ENCODE measurements around the gene C1QL1. TPM values are rescaled to one million over a fixed set of nuclear protein-coding genes. Genes with fewer than 3 reads are reported as not detected.

C1QL1 gene
- total RNA-seq, 4 donors from 2014 or later = not detected

DNA sequence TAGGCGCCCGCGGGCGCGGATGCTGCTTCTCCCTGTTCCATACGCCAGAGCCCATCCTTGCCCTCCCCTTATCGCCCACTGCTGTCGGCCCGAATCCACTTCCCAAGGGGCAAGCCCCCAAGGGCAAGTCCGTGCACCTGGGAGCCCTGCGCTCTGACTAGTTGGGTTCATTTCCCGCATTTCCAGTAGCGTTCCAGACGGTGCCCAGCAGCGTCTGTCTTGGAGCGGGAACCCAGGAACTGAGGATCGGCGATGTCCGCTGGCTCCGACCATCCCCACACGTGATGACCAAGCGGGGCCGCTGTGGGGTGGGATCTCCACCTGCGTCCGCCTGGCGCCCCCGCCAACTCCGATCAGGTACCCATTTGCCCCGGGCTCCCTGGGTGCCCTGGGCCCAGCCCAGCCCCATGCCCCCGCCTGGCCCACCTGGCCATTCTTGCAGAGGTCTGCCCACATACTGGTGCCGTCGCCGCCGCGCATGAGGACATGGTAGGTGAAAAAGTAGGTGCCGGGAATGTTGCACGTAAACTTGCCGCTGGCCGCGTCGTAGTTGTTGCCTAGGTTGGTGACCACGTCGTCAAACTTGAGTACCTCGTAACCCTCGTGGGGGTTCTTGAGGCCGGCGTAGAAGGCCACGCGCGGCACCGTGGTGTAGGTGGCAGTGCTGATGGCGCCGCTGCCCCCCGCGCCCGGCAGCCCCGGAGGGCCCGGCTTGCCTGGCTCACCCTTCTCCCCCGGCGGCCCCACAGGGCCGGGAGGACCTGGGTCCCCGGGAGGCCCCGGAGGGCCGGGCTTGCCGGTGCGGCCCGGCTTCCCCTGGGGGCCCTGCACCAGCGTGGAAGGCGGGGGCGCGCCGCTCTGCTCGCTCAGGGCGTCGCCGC lies 837 bp downstream of the C1QL1 start:
- Histone ChIP-seq H3K27ac (no peak overlapping the region), H3K36me3 (no peaks in the 10 kb centered on the region), H3K9me3 (no peaks in the 10 kb centered on the region), H3K27me3 (peaks cover 54 to 63% (median 56%) of the 10 kb centered on the region in 3 donors), H3K4me1 (peaks cover 0 to 12% of the 10 kb centered on the region in 2 donors), H3K4me3 (no peak overlapping the region)
- TF ChIP-seq POLR2A (IDR thresholded peaks at IDR 0.05) (no peak), CTCF (IDR thresholded peaks at IDR 0.05 in 4 of 5, conservative IDR thresholded peaks at IDR 0.05 in 1 of 5) (no peak)
- intact Hi-C loops (cut with DNase I; ENCODE audit: low total_unique reads) (no loop called here), in situ Hi-C loops (cut with MboI; ENCODE audit: low sequenced_read_pairs in 4 of 4) (no loop called here)
- no peak for DNase-seq
- ATAC-seq = no peak

DNA sequence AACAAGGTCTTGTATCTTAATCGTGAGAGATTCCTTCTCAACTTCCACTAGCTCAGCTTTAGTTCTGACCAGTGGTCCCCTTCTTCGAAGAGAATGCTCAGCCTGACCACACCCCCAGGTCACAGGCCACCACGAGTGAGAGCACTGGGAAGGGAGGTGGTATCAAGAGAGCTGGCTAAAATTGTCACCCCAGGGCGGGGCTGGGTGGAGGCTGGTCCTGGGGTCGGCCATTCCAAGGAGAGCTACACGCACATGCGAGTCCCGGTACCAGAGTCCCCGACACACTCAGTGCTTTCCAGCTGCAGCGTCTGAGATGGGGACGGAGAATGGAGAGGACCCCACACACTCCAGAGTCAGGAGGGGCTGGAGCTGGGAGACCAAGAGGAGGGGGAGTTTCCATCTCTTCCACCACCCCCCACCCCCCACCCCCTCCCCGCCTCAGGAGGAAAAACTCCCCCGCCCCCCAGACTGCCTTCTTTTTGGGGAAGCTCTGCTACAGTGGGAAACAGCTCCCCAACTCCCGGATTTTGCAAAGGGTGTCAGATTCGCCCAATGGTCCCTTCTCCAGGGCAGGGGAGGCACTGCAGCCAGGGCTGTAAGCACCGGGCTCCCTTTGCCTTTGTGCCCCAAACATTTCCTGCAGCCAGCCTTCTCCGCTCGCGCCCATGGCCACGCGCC lies 1.6 kb downstream of the C1QL1 start:
- no peaks in the 10 kb centered on the region for H3K9me3 ChIP-seq
- H3K36me3 ChIP-seq = no peaks in the 10 kb centered on the region
- ATAC-seq (no peak), DNase-seq (no peak)
- no peak for TF ChIP-seq CTCF (IDR thresholded peaks at IDR 0.05 in 4 of 5, conservative IDR thresholded peaks at IDR 0.05 in 1 of 5)
- TF ChIP-seq POLR2A (IDR thresholded peaks at IDR 0.05) = no peak
- intact Hi-C loops (cut with DNase I; ENCODE audit: low total_unique reads) (no loop called here), in situ Hi-C loops (cut with MboI; ENCODE audit: low sequenced_read_pairs in 4 of 4) (no loop called here)
- H3K4me3 ChIP-seq = no peak overlapping the region
- H3K27ac ChIP-seq = no peak overlapping the region
- peaks cover 0 to 12% of the 10 kb centered on the region in 2 donors for H3K4me1 ChIP-seq
- peaks cover 54 to 63% (median 56%) of the 10 kb centered on the region in 3 donors for H3K27me3 ChIP-seq

DNA sequence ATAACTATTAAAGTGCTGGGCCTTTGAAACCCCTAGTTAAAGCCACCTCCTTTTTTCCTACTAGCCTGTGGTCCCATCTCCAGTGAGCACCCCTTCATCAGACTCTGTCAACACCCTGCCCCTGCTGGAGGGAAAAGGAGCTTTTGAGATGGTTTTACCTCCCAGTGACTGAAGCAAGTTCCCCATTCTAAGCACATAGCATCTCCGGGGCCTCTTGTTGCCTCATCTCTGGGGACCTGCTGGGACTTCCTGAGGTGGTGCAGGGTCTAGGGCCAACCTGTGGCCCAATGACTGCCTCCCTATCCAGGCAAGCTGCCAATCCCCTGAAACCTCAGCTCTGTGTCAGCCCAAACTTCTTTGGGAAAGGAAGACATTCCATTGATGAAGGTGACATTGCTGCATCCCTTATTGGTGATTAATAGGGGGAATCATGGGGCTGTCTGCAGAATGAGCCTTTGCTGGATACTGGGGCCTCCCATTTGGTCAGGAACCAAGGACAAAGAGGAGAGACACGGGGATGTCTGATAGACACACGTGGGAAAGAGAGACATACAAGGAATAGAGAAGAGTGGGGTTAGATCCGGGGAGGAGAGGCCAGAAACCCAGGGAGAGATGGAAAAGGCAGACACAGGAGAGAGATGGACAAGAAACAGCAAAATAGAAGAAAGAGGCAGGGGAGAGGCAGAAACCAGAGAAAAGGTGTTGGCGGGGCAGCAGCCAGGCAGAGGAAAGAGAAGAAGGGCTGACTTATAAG lies 2.4 kb downstream of the C1QL1 start:
- intact Hi-C loops (cut with DNase I; ENCODE audit: low total_unique reads) (no loop called here), in situ Hi-C loops (cut with MboI; ENCODE audit: low sequenced_read_pairs in 4 of 4) (no loop called here)
- Histone ChIP-seq H3K27ac (no peak overlapping the region), H3K4me3 (no peak overlapping the region), H3K9me3 (no peaks in the 10 kb centered on the region), H3K27me3 (peaks cover 58 to 67% (median 58%) of the 10 kb centered on the region in 3 donors), H3K4me1 (peaks cover 0 to 12% of the 10 kb centered on the region in 2 donors), H3K36me3 (no peaks in the 10 kb centered on the region)
- ATAC-seq (no peak), DNase-seq (no peak)
- TF ChIP-seq CTCF (IDR thresholded peaks at IDR 0.05 in 4 of 5, conservative IDR thresholded peaks at IDR 0.05 in 1 of 5) = no peak
- no peak for TF ChIP-seq POLR2A (IDR thresholded peaks at IDR 0.05)

DNA sequence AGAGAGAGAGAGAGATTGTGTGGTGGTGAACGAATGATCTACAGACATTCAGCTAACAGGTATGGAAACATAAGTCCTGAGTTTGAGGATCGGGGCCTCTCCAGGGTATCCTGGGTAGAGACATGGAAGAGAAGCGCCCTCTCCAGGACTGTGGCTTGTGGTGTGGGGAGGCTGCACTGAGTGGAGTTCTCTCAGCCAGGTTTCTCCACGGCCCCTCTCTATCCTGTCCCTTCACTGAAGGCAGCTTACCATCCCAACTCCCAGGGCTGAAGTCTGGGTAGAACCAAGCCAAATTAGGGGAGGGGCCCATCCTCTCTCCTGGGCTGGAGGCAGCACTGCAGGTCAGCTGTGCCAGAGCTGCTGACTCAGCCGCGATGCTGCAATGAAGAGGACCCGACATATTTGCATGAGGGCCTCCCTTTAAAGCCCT lies 6.2 kb downstream of the C1QL1 start:
- no peak for DNase-seq
- peaks cover 0 to 3% of the 10 kb centered on the region in 2 donors for H3K4me1 ChIP-seq
- intact Hi-C loops (cut with DNase I; ENCODE audit: low total_unique reads) (no loop called here), in situ Hi-C loops (cut with MboI; ENCODE audit: low sequenced_read_pairs in 4 of 4) (no loop called here)
- no peak overlapping the region for H3K27ac ChIP-seq
- H3K9me3 ChIP-seq = no peaks in the 10 kb centered on the region
- no peaks in the 10 kb centered on the region for H3K36me3 ChIP-seq
- no peak overlapping the region for H3K4me3 ChIP-seq
- no peak for TF ChIP-seq POLR2A (IDR thresholded peaks at IDR 0.05)
- no peak for TF ChIP-seq CTCF (IDR thresholded peaks at IDR 0.05 in 4 of 5, conservative IDR thresholded peaks at IDR 0.05 in 1 of 5)
- no peak for ATAC-seq
- H3K27me3 ChIP-seq = peaks cover 46 to 67% (median 48%) of the 10 kb centered on the region in 3 donors

All from gastrocnemius medialis (tissue), 4 donors.